Thoracic aorta (tissue), 2 donors: ENCODE results near the gene INTS1. TPM values are rescaled to one million over a fixed set of nuclear protein-coding genes. Genes with fewer than 3 reads are reported as not detected.

ENCODE experiments used
- ATAC-seq: fragments of 150-250 bp; one replicate; pipeline ENCODE4 v1.8.0; 2017; ENCODE audit warnings: low read depth; ENCODE audit not compliant: insufficient number of reproducible peaks, low FRiP score
- DNase-seq: peaks from one replicate; pipeline ENCODE4 v3.0.0-alpha.2; 2020; ENCODE audit warnings: low spot score
- H3K27ac ChIP-seq, 2 donors: fragments of 200-600 bp; sonication (generic); 1 replicate in 1 of 2; 2 replicates in 1 of 2; pipeline ENCODE4 v1.5.1; 2016; ENCODE audit warnings: mild to moderate bottlenecking in 2 of 2, moderate library complexity in 2 of 2
- H3K27me3 ChIP-seq: fragments of 200-600 bp; sonication (generic); replicated peaks from 2 replicates; pipeline ENCODE4 v1.6.0; 2016; ENCODE audit warnings: mild to moderate bottlenecking; ENCODE audit not compliant: insufficient read depth
- H3K36me3 ChIP-seq: fragments of 200-600 bp; sonication (generic); one replicate; pipeline ENCODE4 v1.5.1; 2016
- H3K4me1 ChIP-seq, 2 donors: fragments of 200-600 bp; sonication (generic); 1 replicate in 1 of 2; 2 replicates in 1 of 2; pipeline versions ENCODE4 v1.5.1 to v1.6.0; 2016; ENCODE audit warnings: low read depth in 2 of 2, mild to moderate bottlenecking in 1 of 2; ENCODE audit not compliant: control insufficient read depth in 1 of 2
- H3K4me3 ChIP-seq: fragments of 200-600 bp; sonication (generic); 2 replicates; pipeline ENCODE4 v1.5.1; 2016; ENCODE audit warnings: mild to moderate bottlenecking
- H3K9me3 ChIP-seq: fragments of 200-600 bp; sonication (generic); 2 replicates; pipeline ENCODE4 v1.5.1; 2016
- total RNA-seq, 2 donors: library from RNA; depleted of rRNA; stranded (reverse); fragments of >200 nt; gene quantifications; one replicate each; pipeline versions ENCODE4 v1.1.0 to v1.2.3, GENCODE V29; 2016
- TF ChIP-seq, protein P1 (sequence below): fragments of 200-600 bp; sonication (generic); IDR thresholded peaks from one replicate; pipeline ENCODE4 v1.5.1; 2019; ENCODE audit warnings: antibody characterized with exemption

INTS1 gene
- total RNA-seq, 2 donors from 2014 or later: 59.8 to 89.6 TPM

DNA sequence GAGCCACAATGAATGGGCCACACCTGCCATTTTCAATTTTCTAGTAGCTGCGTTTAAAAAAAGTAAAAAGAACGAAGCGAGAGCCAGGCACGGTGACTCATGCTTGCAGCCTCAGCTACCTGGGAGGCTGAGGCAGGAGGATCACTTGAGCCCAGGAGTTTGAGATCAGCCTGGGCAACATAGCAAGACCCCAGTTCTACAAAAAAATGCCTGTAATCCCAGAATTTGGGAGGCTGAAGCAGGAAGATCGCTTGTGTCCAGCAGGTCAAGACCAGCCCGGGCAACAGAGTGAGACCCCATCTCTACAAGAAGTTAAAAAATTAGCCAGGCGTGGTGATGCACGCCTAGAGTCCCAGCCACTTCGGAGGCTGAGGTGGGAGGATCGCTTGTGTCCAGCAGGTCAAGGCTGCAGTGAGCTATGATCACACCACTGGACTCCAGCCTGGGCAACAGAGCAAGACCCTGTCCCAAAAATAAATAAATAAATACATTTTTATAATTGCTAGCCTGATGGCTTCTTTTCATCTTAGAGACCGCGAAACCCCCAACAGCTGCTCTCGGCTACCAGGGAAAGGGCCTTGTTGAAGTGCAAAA is 77.0 kb downstream of the INTS1 start:
- H3K9me3 ChIP-seq: no peaks in the 10 kb centered on the region
- no peak for ATAC-seq
- H3K27me3 ChIP-seq: peaks cover 8% of the 10 kb centered on the region
- no peaks in the 10 kb centered on the region for H3K36me3 ChIP-seq
- TF ChIP-seq, protein P1, sequence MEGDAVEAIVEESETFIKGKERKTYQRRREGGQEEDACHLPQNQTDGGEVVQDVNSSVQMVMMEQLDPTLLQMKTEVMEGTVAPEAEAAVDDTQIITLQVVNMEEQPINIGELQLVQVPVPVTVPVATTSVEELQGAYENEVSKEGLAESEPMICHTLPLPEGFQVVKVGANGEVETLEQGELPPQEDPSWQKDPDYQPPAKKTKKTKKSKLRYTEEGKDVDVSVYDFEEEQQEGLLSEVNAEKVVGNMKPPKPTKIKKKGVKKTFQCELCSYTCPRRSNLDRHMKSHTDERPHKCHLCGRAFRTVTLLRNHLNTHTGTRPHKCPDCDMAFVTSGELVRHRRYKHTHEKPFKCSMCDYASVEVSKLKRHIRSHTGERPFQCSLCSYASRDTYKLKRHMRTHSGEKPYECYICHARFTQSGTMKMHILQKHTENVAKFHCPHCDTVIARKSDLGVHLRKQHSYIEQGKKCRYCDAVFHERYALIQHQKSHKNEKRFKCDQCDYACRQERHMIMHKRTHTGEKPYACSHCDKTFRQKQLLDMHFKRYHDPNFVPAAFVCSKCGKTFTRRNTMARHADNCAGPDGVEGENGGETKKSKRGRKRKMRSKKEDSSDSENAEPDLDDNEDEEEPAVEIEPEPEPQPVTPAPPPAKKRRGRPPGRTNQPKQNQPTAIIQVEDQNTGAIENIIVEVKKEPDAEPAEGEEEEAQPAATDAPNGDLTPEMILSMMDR: no peak
- H3K4me1 ChIP-seq: no peaks in the 10 kb centered on the region
- H3K4me3 ChIP-seq: no peak overlapping the region
- DNase-seq: no peak
- no peak overlapping the region for H3K27ac ChIP-seq

DNA sequence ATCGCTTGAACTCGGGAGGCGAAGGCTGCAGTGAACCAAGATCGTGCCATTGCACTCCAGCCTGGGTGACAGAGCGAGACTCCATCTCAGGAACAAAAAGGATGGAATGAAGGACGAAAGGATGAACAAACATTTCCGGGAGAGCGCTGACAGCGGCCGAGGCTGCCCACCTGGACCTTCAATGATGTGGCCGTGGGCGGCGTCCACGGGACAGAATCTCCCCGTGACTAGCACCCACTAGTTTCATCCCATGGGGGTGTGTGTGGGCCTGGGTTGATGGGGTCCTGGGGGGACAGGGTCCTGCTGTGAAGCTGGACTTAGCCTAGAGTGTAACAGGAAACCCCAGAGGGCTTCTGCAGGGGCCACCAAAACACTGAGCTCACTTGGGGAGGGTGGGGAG is 77.7 kb downstream of the INTS1 start:
- no peak overlapping the region for H3K27ac ChIP-seq
- TF ChIP-seq, protein P1: no peak
- DNase-seq (no peak), ATAC-seq (no peak)
- H3K4me3 ChIP-seq: no peak overlapping the region
- no peaks in the 10 kb centered on the region for H3K36me3 ChIP-seq
- H3K27me3 ChIP-seq: peaks cover 8% of the 10 kb centered on the region
- H3K4me1 ChIP-seq: no peaks in the 10 kb centered on the region
- H3K9me3 ChIP-seq: no peaks in the 10 kb centered on the region

DNA sequence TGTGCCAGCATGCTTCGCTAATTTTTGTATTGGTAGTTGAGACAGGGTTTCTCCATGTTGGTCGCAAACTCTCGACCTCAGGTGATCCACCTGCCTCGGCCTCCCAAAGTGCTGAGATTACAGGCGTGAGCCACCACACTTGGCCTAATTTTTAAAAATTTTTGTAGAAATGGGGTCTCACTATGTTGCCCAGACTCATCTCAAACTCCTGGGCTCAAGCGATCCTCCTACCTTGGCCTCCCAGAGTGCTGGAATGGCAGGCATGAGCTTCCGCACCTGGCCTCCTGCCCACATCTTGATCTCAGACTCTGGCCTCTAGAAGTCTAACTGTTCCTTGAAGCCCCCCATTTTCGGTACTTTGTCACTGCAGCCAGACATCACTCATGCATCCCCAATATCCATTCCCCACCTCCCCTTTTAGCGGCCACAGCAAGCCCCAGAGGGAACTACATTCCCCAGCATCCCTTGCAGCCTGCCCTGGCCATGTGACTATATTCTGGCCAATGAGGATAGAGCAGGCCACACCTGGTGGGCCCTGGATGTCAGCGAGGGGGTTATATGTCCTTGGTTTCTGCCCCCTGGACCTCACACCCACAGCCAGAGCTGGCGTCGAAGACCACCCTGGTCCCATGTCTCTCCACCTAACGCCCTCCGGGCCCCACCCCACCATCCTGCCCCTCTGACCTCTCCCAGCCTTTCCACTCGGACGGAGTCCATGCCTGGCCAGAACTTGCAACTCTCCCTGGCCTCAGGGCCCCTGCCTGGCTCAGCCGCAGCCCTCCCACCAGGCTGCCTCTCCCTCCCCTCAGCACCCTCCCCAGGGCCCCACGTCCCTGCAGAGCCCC is 78.7 kb downstream of the INTS1 start:
- ATAC-seq: no peak
- peaks cover 8% of the 10 kb centered on the region for H3K27me3 ChIP-seq

DNA sequence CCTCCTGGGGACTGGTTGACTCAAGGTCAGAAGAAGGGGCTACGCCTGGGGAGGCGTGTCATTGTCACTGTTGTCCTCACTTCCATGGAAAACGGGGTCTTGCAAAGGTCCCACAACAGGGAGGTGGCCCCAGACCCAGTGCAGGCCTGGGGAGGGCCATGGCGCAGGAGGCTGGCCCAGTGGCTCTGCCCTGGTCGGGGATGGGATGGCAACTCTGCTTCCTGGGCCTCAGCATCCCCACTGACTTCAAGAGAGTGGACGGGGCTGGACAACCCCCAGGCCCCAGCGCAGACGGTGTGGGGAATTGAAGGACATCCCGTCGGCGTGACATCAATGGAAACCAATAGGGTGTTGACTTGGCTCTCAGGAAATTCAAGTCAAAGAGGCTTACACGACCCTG is 80.1 kb downstream of the INTS1 start:
- H3K4me3 ChIP-seq: no peak overlapping the region
- no peaks in the 10 kb centered on the region for H3K4me1 ChIP-seq
- ATAC-seq (no peak), DNase-seq (no peak)
- TF ChIP-seq, protein P1: no peak
- H3K27me3 ChIP-seq: peaks cover 8% of the 10 kb centered on the region
- no peak overlapping the region for H3K27ac ChIP-seq
- H3K36me3 ChIP-seq: no peaks in the 10 kb centered on the region
- no peaks in the 10 kb centered on the region for H3K9me3 ChIP-seq

More for the DNA sequence above, 78.7 kb downstream of the INTS1 start:
- no peak for DNase-seq
- Histone ChIP-seq H3K36me3 (no peaks in the 10 kb centered on the region), H3K9me3 (no peaks in the 10 kb centered on the region), H3K4me1 (no peaks in the 10 kb centered on the region), H3K27ac (no peak overlapping the region), H3K4me3 (no peak overlapping the region)
- TF ChIP-seq, protein P1: no peak

DNA sequence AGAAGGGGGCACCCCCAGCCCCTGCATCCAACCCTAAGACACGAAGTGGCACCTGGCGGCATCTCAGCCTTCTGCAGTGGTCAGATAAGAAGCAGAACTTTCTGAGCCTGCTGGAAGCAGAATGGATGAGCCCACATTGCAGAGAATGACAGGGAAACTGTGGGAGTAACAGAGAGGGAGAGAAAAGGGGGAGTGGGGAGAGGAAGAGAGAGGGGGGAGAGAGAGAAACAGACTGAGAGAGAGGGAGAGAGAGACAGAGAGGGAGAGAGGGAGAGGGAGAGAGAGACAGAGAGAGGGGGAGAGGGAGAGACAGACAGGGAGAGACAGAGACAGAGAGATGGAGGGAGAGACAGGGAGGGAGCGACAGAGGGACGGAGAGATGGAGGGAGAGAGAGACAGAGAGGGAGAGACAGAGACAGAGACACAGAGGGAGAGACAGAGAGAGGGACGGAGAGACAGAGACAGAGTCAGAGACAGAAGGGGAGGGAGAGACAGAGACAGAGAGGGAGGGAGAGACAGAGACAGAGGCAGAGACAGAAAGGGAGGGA is 80.9 kb downstream of the INTS1 start:
- ATAC-seq (no peak), DNase-seq (no peak)
- TF ChIP-seq, protein P1: no peak
- Histone ChIP-seq H3K4me3 (no peak overlapping the region), H3K27me3 (peaks cover 8% of the 10 kb centered on the region), H3K27ac (no peak overlapping the region), H3K9me3 (no peaks in the 10 kb centered on the region), H3K36me3 (no peaks in the 10 kb centered on the region), H3K4me1 (no peaks in the 10 kb centered on the region)
